22Rv1 (cell line): Measurements from ENCODE around the gene SLC16A12.
A peak's percentile ranks its signal among the peaks of the same experiment; 100 is the strongest.

Source experiments
- H3K27ac ChIP-seq: fragments of 450-650 bp; 2 replicates; pipeline ENCODE4 v1.5.1; 2017
- CTCF ChIP-seq: fragments of 450-650 bp; IDR thresholded peaks from 2 replicates; pipeline ENCODE4 v1.5.1; 2017; ENCODE audit warnings: mild to moderate bottlenecking
- ZFX ChIP-seq: fragments of 450-650 bp; IDR thresholded peaks from 2 replicates; pipeline ENCODE4 v1.6.1; 2017; ENCODE audit warnings: antibody characterized with exemption, borderline replicate concordance

Gene SLC16A12

DNA sequence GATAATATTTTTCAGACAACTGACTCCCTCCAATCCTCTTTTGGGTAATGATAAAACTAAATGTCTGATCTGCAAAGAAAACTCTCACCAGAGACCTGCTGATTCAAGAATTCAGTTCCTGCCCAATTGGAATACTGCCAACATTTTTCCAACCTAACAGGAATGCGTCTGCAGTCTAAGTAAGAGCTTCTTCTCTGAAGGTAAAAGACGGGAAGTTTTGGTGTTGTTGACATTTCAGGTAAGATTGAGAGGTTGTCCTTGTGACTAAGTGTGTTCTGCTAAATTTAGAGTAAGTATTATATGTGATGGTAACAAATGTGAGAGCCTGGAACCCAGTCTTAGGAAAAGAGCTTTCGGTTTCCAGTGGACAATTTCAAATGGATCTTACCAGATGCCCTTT lies 103.4 kb downstream of the SLC16A12 start:
- H3K27ac ChIP-seq = no peak overlapping the region
- TF ChIP-seq ZFX = no peak
- no peak for TF ChIP-seq CTCF

DNA sequence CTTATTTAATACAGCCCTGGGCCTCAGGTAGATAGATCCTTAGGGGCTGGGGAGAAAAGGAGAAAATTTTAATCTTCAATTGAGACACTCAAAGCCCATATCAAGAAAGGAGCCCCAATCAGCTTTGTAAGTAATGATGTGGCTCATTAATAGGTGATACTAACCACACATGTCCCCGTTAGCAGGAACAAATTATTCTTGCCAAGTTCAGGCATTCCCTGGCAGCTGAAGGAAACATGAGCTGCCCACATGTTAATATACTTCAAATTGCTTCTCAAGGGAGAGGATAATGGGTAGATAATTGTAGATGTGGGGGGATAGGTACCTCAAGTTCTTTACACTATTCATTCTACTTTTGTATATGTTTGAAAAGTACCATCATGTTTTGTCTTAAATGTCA lies 106.5 kb downstream of the SLC16A12 start:
- H3K27ac ChIP-seq = no peak overlapping the region
- no peak for TF ChIP-seq ZFX
- TF ChIP-seq CTCF = no peak

- no peak overlapping the region for H3K27ac ChIP-seq
- TF ChIP-seq ZFX = no peak
Measured at GRCh38 chr10:89427629-89428028, 107.8 kb downstream of the SLC16A12 start.

DNA sequence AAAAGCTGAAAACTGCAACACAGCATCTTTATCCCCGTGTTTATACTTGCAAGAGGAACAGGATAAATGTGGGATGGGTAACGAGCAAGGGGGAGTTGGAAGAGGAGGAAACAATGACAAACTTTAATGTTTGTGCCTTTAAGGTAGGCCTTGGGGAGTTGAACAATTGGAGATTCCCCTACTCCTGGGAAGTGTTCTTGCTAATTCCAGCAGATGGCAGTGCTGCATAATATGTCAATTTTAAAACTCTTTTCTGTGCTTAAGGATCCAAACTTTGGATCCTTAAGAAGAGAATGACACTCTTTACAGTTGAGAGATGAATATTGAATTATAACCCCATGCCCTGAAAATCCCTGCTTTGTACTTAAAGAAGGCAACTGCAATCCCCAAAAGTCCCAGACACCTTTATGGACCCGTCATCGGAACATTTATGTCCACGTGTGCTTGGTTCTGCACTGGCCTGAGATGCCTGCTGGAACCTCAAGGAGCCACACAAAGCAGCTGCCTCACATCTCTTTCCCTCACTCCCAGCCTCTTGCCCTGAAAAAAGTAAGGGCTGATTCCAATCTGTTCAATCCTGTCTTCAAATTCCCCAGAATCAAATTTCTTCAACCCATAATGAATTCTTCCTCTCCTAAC lies 109.0 kb downstream of the SLC16A12 start:
- TF ChIP-seq CTCF = peak; percentile 82
- no peak for TF ChIP-seq ZFX
- H3K27ac ChIP-seq = no peak overlapping the region

GRCh38 chr10:89425000-89425399 lies 110.4 kb downstream of the SLC16A12 start:
- H3K27ac ChIP-seq = no peak overlapping the region
- TF ChIP-seq ZFX (no peak), CTCF (no peak)

- TF ChIP-seq CTCF = no peak
- no peak overlapping the region for H3K27ac ChIP-seq
Measured at GRCh38 chr10:89421018-89421476, 114.3 kb downstream of the SLC16A12 start.

DNA sequence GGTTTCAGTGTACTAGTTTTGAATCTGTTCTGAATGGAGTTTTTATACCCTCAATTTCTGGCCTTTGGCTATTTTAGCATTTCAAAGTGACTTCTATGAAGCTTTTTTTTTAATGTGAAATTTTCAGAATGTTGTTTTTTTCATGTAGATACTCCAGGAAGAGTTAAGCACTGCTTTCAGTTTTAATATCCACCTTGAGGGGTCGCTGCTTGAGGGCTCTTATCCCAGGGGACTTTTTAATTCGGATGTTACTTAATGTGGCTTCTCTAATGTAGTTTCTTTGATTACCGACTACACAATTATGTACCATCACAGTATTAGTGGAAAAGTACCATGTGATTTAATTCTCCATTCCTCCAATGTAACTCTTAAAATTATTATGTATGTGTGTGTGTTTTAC lies 115.8 kb downstream of the SLC16A12 start:
- TF ChIP-seq CTCF (no peak), ZFX (no peak)
- no peak overlapping the region for H3K27ac ChIP-seq

DNA sequence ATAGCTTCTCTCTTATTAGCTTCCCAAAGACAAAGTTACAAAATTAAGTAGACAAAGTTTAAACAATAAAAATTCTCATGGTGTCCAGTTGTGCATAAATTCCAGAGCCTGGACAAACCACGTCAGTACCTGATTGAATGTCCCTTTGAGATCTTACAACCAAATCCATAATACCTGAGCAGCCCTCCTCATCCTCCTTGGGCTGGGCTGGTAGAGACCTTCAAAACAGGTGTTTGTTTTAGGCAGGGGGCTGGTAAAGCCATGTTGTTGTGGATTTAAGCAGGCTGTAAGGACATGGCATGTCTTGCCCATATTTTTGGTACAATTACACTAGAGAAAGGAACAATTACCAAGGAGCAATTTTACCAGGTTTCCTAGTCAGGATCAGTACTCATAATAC lies 118.9 kb downstream of the SLC16A12 start:
- no peak overlapping the region for H3K27ac ChIP-seq
- TF ChIP-seq ZFX = no peak
- no peak for TF ChIP-seq CTCF
